GM12874 (cell line): ENCODE results near the gene ICAM2.

Source experiments
- TF ChIP-seq, protein P1 (sequence below): IDR thresholded peaks from 2 replicates; pipeline ENCODE4 v1.5.1; 2011; ENCODE audit warnings: low read depth, mild to moderate bottlenecking, control low read depth, low read length, moderate library complexity; ENCODE audit not compliant: insufficient read depth

Gene ICAM2

DNA sequence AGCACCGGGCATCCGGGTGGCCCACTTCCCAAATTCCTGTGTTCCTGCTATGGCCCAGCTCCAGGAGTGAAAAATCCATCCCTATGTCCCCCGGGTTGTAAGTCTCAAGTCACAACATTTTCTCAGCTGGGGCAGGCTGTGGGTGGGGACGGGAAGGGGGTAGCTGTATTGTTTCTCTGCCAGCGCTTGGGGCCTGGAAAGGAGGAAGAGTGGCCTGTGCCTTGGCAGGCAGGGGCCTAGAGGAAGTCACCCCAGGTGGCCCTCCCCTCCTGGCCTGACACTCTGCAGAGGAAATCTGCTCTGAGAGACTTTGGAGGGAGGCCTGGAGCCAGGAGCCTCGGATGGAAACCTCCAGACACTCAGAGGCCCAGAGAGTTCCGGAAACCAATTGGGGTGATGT lies 37.1 kb downstream of the ICAM2 start:
- TF ChIP-seq, protein P1, sequence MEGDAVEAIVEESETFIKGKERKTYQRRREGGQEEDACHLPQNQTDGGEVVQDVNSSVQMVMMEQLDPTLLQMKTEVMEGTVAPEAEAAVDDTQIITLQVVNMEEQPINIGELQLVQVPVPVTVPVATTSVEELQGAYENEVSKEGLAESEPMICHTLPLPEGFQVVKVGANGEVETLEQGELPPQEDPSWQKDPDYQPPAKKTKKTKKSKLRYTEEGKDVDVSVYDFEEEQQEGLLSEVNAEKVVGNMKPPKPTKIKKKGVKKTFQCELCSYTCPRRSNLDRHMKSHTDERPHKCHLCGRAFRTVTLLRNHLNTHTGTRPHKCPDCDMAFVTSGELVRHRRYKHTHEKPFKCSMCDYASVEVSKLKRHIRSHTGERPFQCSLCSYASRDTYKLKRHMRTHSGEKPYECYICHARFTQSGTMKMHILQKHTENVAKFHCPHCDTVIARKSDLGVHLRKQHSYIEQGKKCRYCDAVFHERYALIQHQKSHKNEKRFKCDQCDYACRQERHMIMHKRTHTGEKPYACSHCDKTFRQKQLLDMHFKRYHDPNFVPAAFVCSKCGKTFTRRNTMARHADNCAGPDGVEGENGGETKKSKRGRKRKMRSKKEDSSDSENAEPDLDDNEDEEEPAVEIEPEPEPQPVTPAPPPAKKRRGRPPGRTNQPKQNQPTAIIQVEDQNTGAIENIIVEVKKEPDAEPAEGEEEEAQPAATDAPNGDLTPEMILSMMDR, result no peak

GRCh38 chr17:63978272-63979200 lies 41.9 kb downstream of the ICAM2 start:
- TF ChIP-seq, protein P1, result no peak

DNA sequence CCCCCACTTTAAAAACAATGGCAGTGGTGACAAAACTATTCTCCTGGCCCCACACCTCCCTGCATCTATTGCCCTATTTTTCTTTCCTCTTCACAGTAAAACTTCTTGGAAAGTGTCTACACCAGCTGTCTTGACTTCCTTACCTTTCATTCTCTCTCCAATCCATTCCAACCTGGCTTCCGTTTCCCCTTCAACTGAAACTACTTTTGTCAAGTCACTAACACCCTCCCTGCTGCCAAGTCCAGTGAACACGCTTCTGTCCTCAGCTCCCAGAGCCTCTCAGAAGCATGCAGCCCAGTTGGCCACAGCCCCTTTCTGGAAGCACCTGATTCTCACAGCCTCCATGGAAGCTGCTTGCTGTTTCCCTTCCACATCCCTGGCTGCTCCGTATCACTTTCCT lies 43.7 kb downstream of the ICAM2 start:
- TF ChIP-seq, protein P1, result no peak

DNA sequence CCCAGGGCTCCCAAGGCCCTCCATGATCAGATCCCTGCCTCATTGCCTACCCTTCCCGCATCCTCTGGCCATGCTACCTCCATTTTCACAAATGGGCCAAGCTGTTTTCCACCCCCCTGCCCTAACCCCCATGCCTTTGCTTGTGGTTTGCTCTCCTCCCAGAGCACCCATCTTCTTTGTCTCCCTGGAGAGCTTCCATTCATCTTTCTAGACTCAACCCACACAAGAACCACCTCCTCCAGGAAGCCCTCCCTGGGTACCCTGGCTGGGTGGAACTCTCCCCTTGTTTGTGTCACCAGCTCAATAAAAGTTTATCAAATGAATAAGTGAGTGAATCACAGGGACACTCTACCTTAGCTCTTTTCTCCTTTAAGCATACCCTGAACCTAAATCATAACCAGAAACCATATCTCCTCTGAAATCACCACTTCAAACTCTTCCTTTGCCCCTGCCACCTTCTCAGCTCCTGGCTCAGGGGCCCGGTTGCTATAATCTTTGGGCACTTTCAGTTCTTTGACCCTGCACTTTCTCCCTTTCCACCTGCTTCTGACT lies 44.8 kb downstream of the ICAM2 start:
- TF ChIP-seq, protein P1, result no peak

GRCh38 chr17:63974594-63975192 lies 45.7 kb downstream of the ICAM2 start:
- TF ChIP-seq, protein P1, result no peak

DNA sequence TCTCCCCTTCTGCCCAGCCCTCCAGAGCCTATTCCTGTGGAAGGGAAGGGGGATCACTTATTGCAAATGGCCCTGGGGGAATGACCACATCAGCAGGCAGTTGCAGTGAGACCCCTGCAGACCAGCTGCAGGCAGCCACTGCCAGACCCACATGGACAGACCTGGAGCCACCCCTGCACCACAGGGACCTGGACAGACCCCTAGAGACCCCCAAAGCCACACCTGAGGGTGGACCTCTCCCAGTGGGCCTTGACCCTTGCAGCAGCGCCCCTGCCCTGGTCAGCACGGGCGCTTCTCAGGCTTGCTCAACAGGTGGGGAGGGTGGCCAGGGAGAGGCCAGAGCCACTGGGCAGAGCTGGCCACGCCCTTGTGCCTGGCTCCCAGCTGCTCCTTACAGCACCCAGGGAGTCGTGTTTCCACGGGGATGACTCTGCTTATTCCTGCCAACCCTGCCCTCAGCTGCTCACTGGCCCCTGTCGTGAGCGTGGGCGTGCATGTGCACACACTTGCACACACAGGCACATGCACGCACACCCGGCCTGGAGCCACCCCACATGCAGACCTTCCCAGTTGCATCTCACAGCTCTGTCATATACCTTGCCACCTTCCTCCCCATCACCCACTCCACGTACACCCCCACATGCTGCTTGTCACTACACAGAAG lies 46.4 kb downstream of the ICAM2 start:
- TF ChIP-seq, protein P1, result no peak

- TF ChIP-seq, protein P1, result no peak
Observed at GRCh38 chr17:63973247-63973646, 47.2 kb downstream of the ICAM2 start.
